ENCODE results near the gene TTLL5.

- TF ChIP-seq CTCF (IDR thresholded peaks at IDR 0.05) (no peak), POLR2A (IDR thresholded peaks at IDR 0.05) (no peak)
These were observed 159.7 kb downstream of the TTLL5 start for GRCh38 chr14:75820761-75821160.
